K562 (cell line): ENCODE data around the gene FOXN3.

Experiments
- BCL6 ChIP-seq: fragments of 250-450 bp; sonication (Bioruptor Pico); IDR thresholded peaks from 2 replicates; pipeline ENCODE4 v1.4.0; 2020
- CEBPG ChIP-seq, 3 experiments: fragments of 200-800 bp in 1 of 3; sonication (Bioruptor generic) in 1 of 3; sonication (generic) in 1 of 3; formaldehyde crosslinking in 1 of 3; IDR thresholded peaks in 2 of 3; conservative IDR thresholded peaks in 1 of 3; 2 replicates each; pipeline versions ENCODE4 v1.6.1 to v1.8.0; 2016 to 2022; ENCODE audit warnings: missing compliant biosample characterization in 2 of 3, missing genetic modification characterization in 2 of 3, mild to moderate bottlenecking in 1 of 3, missing genetic modification reagents in 1 of 3
- CHD2 ChIP-seq: IDR thresholded peaks from 2 replicates; pipeline ENCODE4 v1.6.1; 2011; ENCODE audit warnings: low read depth, low read length
- CTCF ChIP-seq, 3 experiments: IDR thresholded peaks in 2 of 3; conservative IDR thresholded peaks in 1 of 3; 2 replicates each; pipeline ENCODE4 v1.5.1; 2011 to 2012; ENCODE audit warnings: low read length in 3 of 3, mild to moderate bottlenecking in 3 of 3, control low read depth in 2 of 3, improper control_type of control experiment in 1 of 3, inconsistent platforms in 1 of 3, low read depth in 1 of 3, mixed read lengths in 1 of 3, moderate library complexity in 1 of 3; ENCODE audit not compliant: insufficient read depth in 2 of 3
- HDAC6 ChIP-seq: IDR thresholded peaks from 2 replicates; pipeline ENCODE4 v1.6.1; 2012; ENCODE audit warnings: low read depth, mild to moderate bottlenecking, control low read depth, inconsistent platforms, low read length, moderate library complexity
- JUND ChIP-seq, 2 experiments: IDR thresholded peaks; 2 replicates in 1 of 2; 3 replicates in 1 of 2; pipeline ENCODE4 v1.6.1; 2011; ENCODE audit warnings: borderline replicate concordance in 2 of 2, low read depth in 2 of 2, low read length in 2 of 2, improper control_type of control experiment in 1 of 2, missing biosample characterization in 1 of 2, missing genetic modification characterization in 1 of 2, missing genetic modification reagents in 1 of 2
- KAT8 ChIP-seq: fragments of 450-650 bp; IDR thresholded peaks from 2 replicates; pipeline ENCODE4 v1.6.1; 2016; ENCODE audit warnings: low read depth, mild to moderate bottlenecking
- SIN3B ChIP-seq: fragments of 450-650 bp; IDR thresholded peaks from 2 replicates; pipeline ENCODE4 v1.6.1; 2017; ENCODE audit warnings: low read depth, mild to moderate bottlenecking, moderate library complexity
- SRF ChIP-seq, 2 experiments: fragments of 250-450, 450-650 bp in 1 of 2; sonication (Bioruptor Pico) in 1 of 2; sonication (generic) in 1 of 2; formaldehyde crosslinking; IDR thresholded peaks; 2 replicates each; pipeline versions ENCODE4 v1.5.0 to v1.5.1; 2020 to 2022; ENCODE audit warnings: mild to moderate bottlenecking in 1 of 2, missing genetic modification reagents in 1 of 2
- TCF7L2 ChIP-seq: fragments of 150-350 bp; IDR thresholded peaks from 2 replicates; pipeline ENCODE4 v1.6.1; 2016; ENCODE audit warnings: low read depth, mild to moderate bottlenecking, low read length, moderate library complexity
- ZBTB8A ChIP-seq: fragments of 450-650 bp; IDR thresholded peaks from 2 replicates; pipeline ENCODE4 v1.6.1; 2018; ENCODE audit warnings: mild to moderate bottlenecking, moderate library complexity; ENCODE audit not compliant: partially characterized antibody
- TF ChIP-seq, protein P1 (sequence below): sonication (generic); formaldehyde crosslinking; IDR thresholded peaks from 2 replicates; pipeline ENCODE4 v1.5.0; 2020; ENCODE audit warnings: missing genetic modification reagents

- TF ChIP-seq HDAC6 (no peak), SRF (CRISPR knock-in tag; IDR thresholded peaks at IDR 0.05) (no peak), CEBPG (CRISPR knock-in tag; IDR thresholded peaks at IDR 0.05) (no peak), CEBPG (tag; conservative IDR thresholded peaks at IDR 0.05 in 1 of 2, IDR thresholded peaks at IDR 0.05 in 1 of 2) (no peak), CTCF (IDR thresholded peaks at IDR 0.05 in 2 of 3, conservative IDR thresholded peaks at IDR 0.05 in 1 of 3; ENCODE audit: insufficient read depth in 2 of 3, low read depth in 1 of 3, low read length in 3 of 3) (no peak), CHD2 (no peak), BCL6 (CRISPR knock-in tag) (no peak), SIN3B (no peak), KAT8 (no peak), TCF7L2 (no peak), JUND (IDR thresholded peaks at IDR 0.05; ENCODE audit: borderline replicate concordance, low read depth, low read length) (no peak), JUND (tag; IDR thresholded peaks at IDR 0.05; ENCODE audit: borderline replicate concordance, low read depth, low read length) (no peak), ZBTB8A (no peak)
- TF ChIP-seq, protein P1, sequence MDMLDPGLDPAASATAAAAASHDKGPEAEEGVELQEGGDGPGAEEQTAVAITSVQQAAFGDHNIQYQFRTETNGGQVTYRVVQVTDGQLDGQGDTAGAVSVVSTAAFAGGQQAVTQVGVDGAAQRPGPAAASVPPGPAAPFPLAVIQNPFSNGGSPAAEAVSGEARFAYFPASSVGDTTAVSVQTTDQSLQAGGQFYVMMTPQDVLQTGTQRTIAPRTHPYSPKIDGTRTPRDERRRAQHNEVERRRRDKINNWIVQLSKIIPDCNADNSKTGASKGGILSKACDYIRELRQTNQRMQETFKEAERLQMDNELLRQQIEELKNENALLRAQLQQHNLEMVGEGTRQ (CRISPR knock-in tag), result no peak
Observed at GRCh38 chr14:89187501-89187900, 229.5 kb downstream of the FOXN3 start.
